Mesenchymal stem cell (in vitro differentiated cells and primary cell): ENCODE data around the gene KLF4.
A peak's percentile ranks its signal among the peaks of the same experiment; 100 is the strongest.
"Not testable (repeated sequence)": the region's sequence is repeated elsewhere in the genome, so short reads cannot be mapped to it uniquely, and the experiment has no call there.

Source experiments
- DNase-seq: peaks from one replicate; pipeline ENCODE4 v3.0.0-alpha.2; 2013
- H2AFZ ChIP-seq: one replicate; pipeline ENCODE4 v1.6.1; 2013; ENCODE audit warnings: low read depth, mild to moderate bottlenecking, control low read depth, inconsistent platforms, low read length, moderate library complexity
- H2AK5ac ChIP-seq: 2 replicates; pipeline ENCODE4 v1.6.1; 2013; ENCODE audit warnings: low read length, moderate library complexity, mild to moderate bottlenecking, inconsistent platforms; ENCODE audit not compliant: severe bottlenecking
- H2BK120ac ChIP-seq: one replicate; pipeline ENCODE4 v1.6.1; 2013; ENCODE audit warnings: low read depth, mild to moderate bottlenecking, inconsistent platforms, low read length, moderate library complexity
- H2BK12ac ChIP-seq, 2 experiments: one replicate each; pipeline ENCODE4 v1.6.1; 2013; ENCODE audit warnings: inconsistent platforms in 2 of 2, low read length in 2 of 2, mild to moderate bottlenecking in 2 of 2, moderate library complexity in 2 of 2, control low read depth in 1 of 2
- H2BK15ac ChIP-seq: one replicate; pipeline ENCODE4 v1.6.1; 2013; ENCODE audit warnings: mild to moderate bottlenecking, low read depth, inconsistent platforms; ENCODE audit not compliant: poor library complexity, severe bottlenecking
- H2BK5ac ChIP-seq: 2 replicates; pipeline ENCODE4 v1.6.1; 2013; ENCODE audit warnings: low read depth, mild to moderate bottlenecking, low read length, control low read depth, inconsistent platforms; ENCODE audit not compliant: poor library complexity, severe bottlenecking
- H3K14ac ChIP-seq, 2 experiments: one replicate each; pipeline ENCODE4 v1.6.1; 2013; ENCODE audit warnings: inconsistent platforms in 2 of 2, low read length in 2 of 2, control low read depth in 1 of 2, mild to moderate bottlenecking in 1 of 2, moderate library complexity in 1 of 2
- H3K18ac ChIP-seq, 2 experiments: one replicate each; pipeline ENCODE4 v1.6.1; 2013; ENCODE audit warnings: inconsistent platforms in 2 of 2, low read length in 2 of 2, control low read depth in 1 of 2, low read depth in 1 of 2, mild to moderate bottlenecking in 1 of 2
- H3K23ac ChIP-seq, 2 experiments: one replicate each; pipeline ENCODE4 v1.6.1; 2013; ENCODE audit warnings: inconsistent platforms in 2 of 2, low read length in 2 of 2, mild to moderate bottlenecking in 2 of 2, moderate library complexity in 2 of 2, control low read depth in 1 of 2
- H3K27ac ChIP-seq: 2 replicates; pipeline ENCODE4 v1.5.1; 2013; ENCODE audit warnings: mild to moderate bottlenecking, moderate library complexity, low read length, control low read depth, inconsistent platforms; ENCODE audit not compliant: poor library complexity, severe bottlenecking
- H3K27me3 ChIP-seq, 2 experiments: 2 replicates each; pipeline versions ENCODE4 v1.6.1 to v1.7.0; 2013; ENCODE audit warnings: low read length in 2 of 2, mild to moderate bottlenecking in 2 of 2, moderate library complexity in 2 of 2, control low read depth in 1 of 2, inconsistent platforms in 1 of 2; ENCODE audit not compliant: control insufficient read depth in 1 of 2, insufficient read depth in 1 of 2
- H3K36me3 ChIP-seq, 2 experiments: 2 replicates each; pipeline versions ENCODE4 v1.6.1 to v1.7.0; 2013; ENCODE audit warnings: low read length in 2 of 2, control low read depth in 1 of 2, inconsistent platforms in 1 of 2, low read depth in 1 of 2, mild to moderate bottlenecking in 1 of 2; ENCODE audit not compliant: insufficient read depth in 2 of 2, control insufficient read depth in 1 of 2
- H3K4ac ChIP-seq, 2 experiments: one replicate each; pipeline ENCODE4 v1.6.1; 2013; ENCODE audit warnings: inconsistent platforms in 2 of 2, low read length in 2 of 2, mild to moderate bottlenecking in 2 of 2, moderate library complexity in 2 of 2, control low read depth in 1 of 2, low read depth in 1 of 2
- H3K4me1 ChIP-seq: 2 replicates; pipeline ENCODE4 v1.6.1; 2013; ENCODE audit warnings: low read depth, low read length, control low read depth; ENCODE audit not compliant: control insufficient read depth, insufficient read depth
- H3K4me2 ChIP-seq: 2 replicates; pipeline ENCODE4 v1.6.1; 2013; ENCODE audit warnings: low read length, mild to moderate bottlenecking, inconsistent platforms; ENCODE audit not compliant: poor library complexity, severe bottlenecking
- H3K4me3 ChIP-seq, 2 experiments: 2 replicates each; pipeline versions ENCODE4 v1.5.1 to v1.7.0; 2013; ENCODE audit warnings: low read length in 2 of 2, mild to moderate bottlenecking in 2 of 2, control low read depth in 1 of 2, low read depth in 1 of 2; ENCODE audit not compliant: insufficient read depth in 1 of 2
- H3K79me1 ChIP-seq: replicated peaks from 2 replicates; pipeline ENCODE4 v1.6.1; 2013; ENCODE audit warnings: mild to moderate bottlenecking, control low read depth, low read length, inconsistent platforms; ENCODE audit not compliant: poor library complexity, severe bottlenecking
- H3K9ac ChIP-seq: 2 replicates; pipeline ENCODE4 v1.7.0; 2013; ENCODE audit warnings: mild to moderate bottlenecking, low read length, moderate library complexity
- H3K9me3 ChIP-seq: 2 replicates; pipeline ENCODE4 v1.7.0; 2013; ENCODE audit warnings: mild to moderate bottlenecking, low read length; ENCODE audit not compliant: control insufficient read depth
- H4K8ac ChIP-seq: one replicate; pipeline ENCODE4 v1.6.1; 2013; ENCODE audit warnings: inconsistent platforms, mild to moderate bottlenecking, low read length, moderate library complexity
- H4K91ac ChIP-seq: one replicate; pipeline ENCODE4 v1.6.1; 2013; ENCODE audit warnings: mild to moderate bottlenecking, low read length, inconsistent platforms
- WGBS: methylation state at CpG from one replicate; pipeline ENCODE4 v1.1.7; 2013; ENCODE audit warnings: mixed read lengths; 5-methylcytosine and 5-hydroxymethylcytosine counted together

The KLF4 gene

GRCh38 chr9:107513464-107514100, 24.0 kb upstream of the KLF4 start:
- Histone ChIP-seq H3K14ac (no peak overlapping the region), H3K9me3 (no peaks in the 10 kb centered on the region), H2BK5ac (no peak overlapping the region), H3K36me3 (no peaks in the 10 kb centered on the region), H3K23ac (no peak overlapping the region), H2BK15ac (no peak overlapping the region), H2BK120ac (no peak overlapping the region), H3K4ac (no peak overlapping the region), H3K27ac (no peak overlapping the region), H2AK5ac (no peak overlapping the region), H3K4me1 (no peaks in the 10 kb centered on the region), H3K79me1 (no peaks in the 10 kb centered on the region), H2AFZ (no peak overlapping the region), H4K8ac (no peak overlapping the region), H3K18ac (no peak overlapping the region), H3K4me2 (no peak overlapping the region), H4K91ac (no peak overlapping the region), H3K27me3 (no peaks in the 10 kb centered on the region), H2BK12ac (no peak overlapping the region), H3K9ac (no peak overlapping the region), H3K4me3 (no peak overlapping the region)
- no peak for DNase-seq
- WGBS = 91% methylated on average over 1 of the region's 2 CpGs

GRCh38 chr9:107504585-107505455, 15.3 kb upstream of the KLF4 start:
- peaks cover 2% of the 10 kb centered on the region for H3K4me1 ChIP-seq
- peak overlapping the region; percentile 7 for H3K27ac ChIP-seq
- H2AFZ ChIP-seq = no peak overlapping the region
- no peak overlapping the region for H2BK12ac ChIP-seq
- DNase-seq = peak; percentile 90
- peak overlapping the region; percentile 71 for H3K9ac ChIP-seq
- no peak overlapping the region for H4K91ac ChIP-seq
- no peak overlapping the region for H4K8ac ChIP-seq
- H3K18ac ChIP-seq = no peak overlapping the region
- H3K4ac ChIP-seq = no peak overlapping the region
- H2AK5ac ChIP-seq = no peak overlapping the region
- peak overlapping the region in 1 of 2 experiments; percentile 15 for H3K14ac ChIP-seq
- H3K9me3 ChIP-seq = peaks cover 4% of the 10 kb centered on the region
- H2BK5ac ChIP-seq = no peak overlapping the region
- H3K79me1 ChIP-seq = no peaks in the 10 kb centered on the region
- no peak overlapping the region for H2BK15ac ChIP-seq
- H3K4me3 ChIP-seq = peak overlapping the region in 1 of 2 experiments; percentile 30
- H2BK120ac ChIP-seq = no peak overlapping the region
- H3K36me3 ChIP-seq = no peaks in the 10 kb centered on the region
- no peaks in the 10 kb centered on the region for H3K27me3 ChIP-seq
- no peak overlapping the region for H3K23ac ChIP-seq
- no peak overlapping the region for H3K4me2 ChIP-seq
- WGBS = 52% methylated on average over 6 of the region's 7 CpGs

GRCh38 chr9:107502464-107502863, 12.9 kb upstream of the KLF4 start:
- H2AK5ac ChIP-seq = no peak overlapping the region
- H3K36me3 ChIP-seq = no peaks in the 10 kb centered on the region
- H3K79me1 ChIP-seq = no peaks in the 10 kb centered on the region
- H3K27me3 ChIP-seq = no peaks in the 10 kb centered on the region
- H3K4me2 ChIP-seq = no peak overlapping the region
- peaks cover 2% of the 10 kb centered on the region for H3K4me1 ChIP-seq
- H2BK5ac ChIP-seq = no peak overlapping the region
- no peak overlapping the region for H3K23ac ChIP-seq
- DNase-seq = no peak
- H4K8ac ChIP-seq = no peak overlapping the region
- H2BK120ac ChIP-seq = no peak overlapping the region
- H3K14ac ChIP-seq = no peak overlapping the region
- H2BK12ac ChIP-seq = no peak overlapping the region
- no peak overlapping the region for H3K4ac ChIP-seq
- no peak overlapping the region for H4K91ac ChIP-seq
- no peak overlapping the region for H3K18ac ChIP-seq
- H2BK15ac ChIP-seq = no peak overlapping the region
- H3K9me3 ChIP-seq = peaks cover 4% of the 10 kb centered on the region
- 98% methylated on average over 3 of the region's 3 CpGs for WGBS
- no peak overlapping the region for H3K4me3 ChIP-seq
- no peak overlapping the region for H3K9ac ChIP-seq
- no peak overlapping the region for H3K27ac ChIP-seq
- H2AFZ ChIP-seq = no peak overlapping the region

GRCh38 chr9:107500421-107501200, 11.0 kb upstream of the KLF4 start:
- WGBS = 94% methylated on average over 13 of the region's 17 CpGs
- not testable (repeated sequence) for H3K79me1 ChIP-seq, H3K23ac ChIP-seq

More at GRCh38 chr9:107500421-107501200, 11.0 kb upstream of the KLF4 start:
- H2AFZ ChIP-seq, H3K14ac ChIP-seq, H4K91ac ChIP-seq, H3K9me3 ChIP-seq, H2AK5ac ChIP-seq, H3K27me3 ChIP-seq, H2BK120ac ChIP-seq, H2BK12ac ChIP-seq, H3K18ac ChIP-seq, H3K4ac ChIP-seq, DNase-seq, H3K36me3 ChIP-seq, H3K4me2 ChIP-seq, H3K27ac ChIP-seq, H3K9ac ChIP-seq, H2BK5ac ChIP-seq, H3K4me1 ChIP-seq, H2BK15ac ChIP-seq, H4K8ac ChIP-seq, H3K4me3 ChIP-seq: not testable (repeated sequence)
